Left hindlimb (tissue), 1 donor: ENCODE data around the gene AUP1.
"Not testable (repeated sequence)": the region's sequence is repeated elsewhere in the genome, so short reads cannot be mapped to it uniquely, and the experiment has no call there.

Experiments
- DNase-seq: peaks from one replicate; pipeline ENCODE4 v3.0.0-alpha.2; 2018

AUP1 gene

DNA sequence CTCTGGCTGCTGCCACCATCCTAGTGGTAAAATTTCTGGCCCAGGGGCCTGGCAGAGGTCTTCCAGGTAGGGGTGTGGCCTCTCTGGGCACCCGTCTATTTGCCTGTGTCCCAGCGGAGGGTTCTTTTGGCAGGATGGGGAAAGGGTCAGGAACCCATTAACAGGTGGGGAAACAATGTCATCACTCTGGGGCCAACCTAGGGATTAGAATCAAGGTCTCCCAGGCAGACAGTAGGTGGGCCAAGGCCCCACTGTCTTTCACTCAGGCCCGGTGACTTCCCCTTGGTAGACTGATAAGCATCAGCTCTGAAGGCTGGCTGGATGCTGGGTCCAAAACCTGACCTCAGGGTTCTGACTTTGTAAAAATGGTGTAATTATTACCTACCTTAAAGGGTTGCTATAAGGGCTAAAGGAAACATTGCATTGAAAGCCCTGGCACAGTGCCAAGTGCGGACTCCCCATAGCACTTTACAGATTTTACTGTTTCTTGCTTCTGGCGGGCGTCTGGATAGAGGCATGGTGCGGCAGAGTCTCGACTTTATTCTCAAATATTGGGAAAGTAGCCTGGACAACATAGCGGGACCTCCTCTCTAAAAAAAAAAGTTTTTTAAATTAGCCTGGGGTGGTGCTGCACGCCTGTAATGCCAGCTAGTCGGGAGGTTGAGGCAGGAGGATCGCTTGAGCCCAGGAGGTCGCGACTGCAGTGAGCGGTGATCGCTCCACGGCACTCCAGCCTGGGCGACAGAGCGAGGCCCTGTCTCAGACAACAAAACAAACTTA is 32.3 kb downstream of the AUP1 start:
- no peak for DNase-seq

DNA sequence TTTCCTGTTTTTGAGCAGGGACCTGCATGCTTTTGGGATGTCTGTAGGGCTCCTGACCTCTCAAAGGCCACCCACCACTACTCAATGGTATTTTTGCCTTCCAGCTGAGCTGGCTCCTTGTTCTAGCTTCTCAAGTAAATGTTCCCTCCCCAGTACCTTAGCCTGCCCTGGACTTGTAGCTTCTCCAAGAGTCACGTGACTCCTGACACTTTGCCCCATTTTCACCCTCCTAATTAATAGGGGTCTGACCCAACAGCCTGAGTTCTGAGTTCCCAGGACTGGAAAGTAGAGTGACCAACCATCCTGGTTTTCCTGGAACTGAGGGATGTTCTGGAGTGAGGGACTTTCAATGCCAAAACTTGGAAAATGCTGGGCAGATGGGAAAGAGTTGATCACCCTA is 34.1 kb downstream of the AUP1 start:
- no peak for DNase-seq

DNA sequence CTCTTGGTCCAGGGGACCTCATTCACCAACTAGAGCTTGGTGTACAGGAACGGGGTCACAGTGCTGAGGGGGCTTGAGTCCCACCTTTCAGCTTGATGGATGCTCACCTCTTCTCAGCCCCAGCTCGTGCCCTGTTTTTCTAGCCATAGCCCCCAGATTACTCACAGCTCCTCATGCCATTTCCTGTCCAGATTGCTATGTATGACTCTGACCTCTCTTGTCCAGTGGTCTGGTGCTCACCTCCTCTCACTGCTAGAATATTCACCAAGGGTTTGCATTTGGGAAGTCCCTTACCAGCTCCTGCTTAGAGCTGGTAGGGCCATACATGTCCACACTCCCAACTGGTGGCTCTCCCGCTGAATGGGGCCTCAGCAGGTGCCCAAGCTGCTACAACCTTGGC is 36.0 kb downstream of the AUP1 start:
- DNase-seq: no peak

GRCh38 chr2:74491648-74492544 is 37.6 kb downstream of the AUP1 start:
- no peak for DNase-seq

- no peak for DNase-seq
Observed at GRCh38 chr2:74489906-74490305, 39.6 kb downstream of the AUP1 start.

DNA sequence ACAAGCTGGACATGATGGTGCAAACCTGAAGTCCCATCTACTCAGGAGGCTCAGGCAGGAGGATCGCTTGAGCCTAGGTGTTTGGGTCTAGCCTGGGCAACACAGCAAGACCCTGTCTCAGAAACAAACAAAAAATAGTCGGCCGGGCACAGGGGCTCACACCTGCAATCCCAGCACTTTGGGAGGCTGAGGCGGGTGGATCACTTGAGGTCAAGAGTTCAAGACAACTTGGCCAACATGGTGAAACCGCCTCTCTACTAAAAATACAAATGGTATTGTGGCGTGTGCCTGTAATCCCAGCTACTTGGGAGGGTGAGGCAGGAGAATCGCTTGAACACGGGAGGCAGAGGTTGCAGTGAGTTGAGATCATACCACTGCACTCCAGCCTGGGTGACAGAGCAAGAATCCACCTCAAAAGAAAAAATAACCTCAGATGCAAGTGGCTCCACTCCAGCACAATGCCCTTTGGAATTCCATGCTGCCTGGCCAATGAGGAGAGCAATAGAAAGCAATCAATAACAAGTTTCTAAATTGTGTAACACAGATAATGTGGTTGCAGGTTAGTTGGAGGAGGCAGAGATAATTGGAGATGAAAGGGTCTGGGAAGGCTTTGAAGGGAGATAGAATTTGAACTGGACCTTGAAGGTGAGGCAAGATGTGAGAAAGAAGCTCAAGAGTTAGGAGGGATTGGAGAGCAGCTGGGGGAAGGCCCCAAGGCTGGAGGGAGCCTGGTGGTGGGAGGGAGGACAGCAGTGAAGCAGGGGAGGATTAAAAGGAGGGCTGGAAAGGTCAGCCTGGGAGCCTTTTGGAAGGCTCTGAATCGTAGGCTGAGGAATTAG is 40.6 kb downstream of the AUP1 start:
- no peak for DNase-seq

GRCh38 chr2:74486141-74486540 is 43.4 kb downstream of the AUP1 start:
- DNase-seq: no peak

DNA sequence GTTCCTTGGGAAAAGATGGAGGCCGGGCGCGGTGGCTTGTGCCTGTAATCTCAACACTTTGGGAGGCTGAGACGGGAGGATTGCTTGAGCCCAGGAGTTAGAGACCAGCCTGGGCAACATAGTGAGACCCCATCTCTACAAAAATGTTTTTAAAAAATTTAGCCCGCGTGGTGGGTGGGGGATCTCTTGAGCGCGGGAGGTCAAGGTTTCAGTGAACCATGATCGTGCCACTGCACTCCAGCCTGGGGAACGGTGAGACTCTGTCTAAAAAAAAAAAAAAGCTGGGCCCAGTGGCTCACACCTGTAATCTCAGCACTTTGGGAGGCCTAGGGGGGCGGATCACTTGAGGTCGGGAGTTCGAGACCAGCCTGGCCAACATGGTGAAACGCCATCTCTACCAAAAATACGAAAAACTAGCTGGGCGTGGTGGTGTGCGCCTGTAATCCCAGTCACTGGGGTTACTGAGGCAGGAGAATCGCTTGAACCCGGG is 45.8 kb downstream of the AUP1 start:
- DNase-seq: not testable (repeated sequence)

GRCh38 chr2:74482801-74483674 is 46.5 kb downstream of the AUP1 start, which contains the start of the genes CCDC142 and TTC31:
Gene CCDC142 (minus strand): TSS chr2:74482998. CDS start chr2:74482837, 161 bp downstream.
Gene TTC31 (plus strand): TSS chr2:74483081. CDS start chr2:74483096, 15 bp downstream.
- peak; percentile 97 for DNase-seq

DNA sequence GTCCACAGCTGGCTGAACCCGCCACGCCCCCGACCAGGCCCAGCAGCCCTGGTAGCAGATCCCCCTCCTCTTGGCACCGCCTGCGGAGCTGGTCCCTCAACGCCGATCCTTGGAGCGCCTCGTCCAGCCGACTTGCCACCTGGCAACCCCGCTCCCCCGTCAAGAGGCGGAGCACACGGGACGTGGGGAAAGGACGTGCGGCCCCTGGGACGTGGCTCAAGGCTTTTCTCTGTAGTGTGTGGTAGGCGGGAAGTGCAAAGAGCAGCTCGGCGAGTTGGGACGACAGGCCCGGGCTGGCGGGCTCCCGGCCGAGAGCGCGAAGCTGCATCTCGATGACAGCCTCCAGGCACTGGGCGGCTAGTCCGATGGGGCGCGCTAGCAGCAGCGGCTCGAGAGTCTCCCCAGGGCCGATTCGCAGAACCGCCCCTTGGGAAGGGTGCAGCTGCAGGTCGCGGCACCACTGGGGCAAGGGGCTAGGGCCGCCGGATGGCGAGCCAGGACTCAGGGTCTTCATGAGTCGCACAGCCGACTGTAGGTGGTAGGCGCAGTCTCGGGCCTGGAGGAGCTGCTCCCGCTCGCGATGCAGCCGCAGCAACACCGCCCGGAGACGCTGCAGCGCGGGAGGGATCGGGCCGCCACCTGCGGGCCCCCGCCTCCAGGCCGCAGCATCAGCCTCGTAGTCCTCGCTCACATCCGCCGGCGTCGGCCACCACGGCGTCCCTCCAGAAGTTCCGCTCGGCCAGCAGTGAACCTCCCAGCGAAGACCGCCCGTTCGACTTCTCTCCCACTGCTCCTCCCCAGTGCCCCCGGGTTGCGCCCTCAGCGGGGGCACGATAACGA is 47.3 kb downstream of the AUP1 start:
- DNase-seq: no peak

GRCh38 chr2:74481431-74481830 is 48.1 kb downstream of the AUP1 start:
- no peak for DNase-seq
